ENCODE results near the gene FASTK.

DNA sequence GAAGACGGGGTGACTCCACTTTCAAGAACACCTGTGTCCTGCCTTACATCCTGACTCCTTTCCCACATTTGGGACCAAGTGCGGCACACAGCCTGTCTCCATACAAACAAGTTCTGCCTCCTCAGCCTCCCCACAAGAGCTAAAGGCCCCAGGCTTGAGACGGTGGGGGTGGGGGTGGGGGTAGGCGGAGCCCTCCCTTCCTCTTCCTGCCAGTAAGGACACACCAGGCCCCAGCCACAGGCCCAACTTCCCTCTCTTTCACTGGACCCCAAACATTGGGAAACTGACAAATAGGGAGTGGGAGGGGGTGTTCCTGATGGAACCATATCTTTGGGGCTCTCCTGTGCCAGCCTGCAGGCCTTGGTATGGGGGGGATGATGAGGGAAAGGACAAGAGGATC is 27.5 kb downstream of the FASTK start:
- TF ChIP-seq CTCF (optimal IDR thresholded peaks at IDR 0.05 in 1 of 3, IDR thresholded peaks at IDR 0.05 in 1 of 3, conservative IDR thresholded peaks at IDR 0.05 in 1 of 3; ENCODE audit: extremely low read depth in 1 of 3, insufficient read depth in 2 of 3, low read length in 3 of 3) (no peak), EZH2 (IDR thresholded peaks at IDR 0.05; ENCODE audit: low read length) (no peak)

Measured in keratinocyte (primary cell).